Subcutaneous abdominal adipose tissue (tissue), 5 donors: ENCODE results near the gene OR8D2.

ENCODE experiments used
- H3K27ac ChIP-seq: one replicate; pipeline ENCODE4 v1.7.0; 2013; ENCODE audit warnings: low read depth, mild to moderate bottlenecking, inconsistent platforms, low read length, moderate library complexity
- H3K27me3 ChIP-seq, 5 donors: one replicate each; pipeline ENCODE4 v1.7.0; 2013; ENCODE audit warnings: low read length in 5 of 5, inconsistent platforms in 1 of 5; ENCODE audit not compliant: control insufficient read depth in 5 of 5, insufficient read depth in 4 of 5
- H3K36me3 ChIP-seq, 5 donors: one replicate each; pipeline ENCODE4 v1.7.0; 2013; ENCODE audit warnings: low read length in 5 of 5; ENCODE audit not compliant: control insufficient read depth in 5 of 5, insufficient read depth in 5 of 5
- H3K4me1 ChIP-seq, 5 donors: one replicate each; pipeline ENCODE4 v1.7.0; 2013; ENCODE audit warnings: low read length in 5 of 5, mild to moderate bottlenecking in 3 of 5, moderate library complexity in 1 of 5; ENCODE audit not compliant: control insufficient read depth in 5 of 5, insufficient read depth in 5 of 5
- H3K4me3 ChIP-seq, 5 donors: one replicate each; pipeline ENCODE4 v1.7.0; 2013; ENCODE audit warnings: low read length in 5 of 5, low read depth in 1 of 5
- H3K9ac ChIP-seq, 5 donors: one replicate each; pipeline ENCODE4 v1.7.0; 2013; ENCODE audit warnings: low read length in 5 of 5, mild to moderate bottlenecking in 4 of 5, moderate library complexity in 3 of 5
- H3K9me3 ChIP-seq, 5 donors: one replicate each; pipeline ENCODE4 v1.7.0; 2013; ENCODE audit warnings: low read length in 5 of 5; ENCODE audit not compliant: control insufficient read depth in 5 of 5
- donor health status: healthy.
- donor health status: healthy.
- donor health status: healthy.
- donor health status: healthy.
- donor health status: healthy.

The OR8D2 gene, protein sequence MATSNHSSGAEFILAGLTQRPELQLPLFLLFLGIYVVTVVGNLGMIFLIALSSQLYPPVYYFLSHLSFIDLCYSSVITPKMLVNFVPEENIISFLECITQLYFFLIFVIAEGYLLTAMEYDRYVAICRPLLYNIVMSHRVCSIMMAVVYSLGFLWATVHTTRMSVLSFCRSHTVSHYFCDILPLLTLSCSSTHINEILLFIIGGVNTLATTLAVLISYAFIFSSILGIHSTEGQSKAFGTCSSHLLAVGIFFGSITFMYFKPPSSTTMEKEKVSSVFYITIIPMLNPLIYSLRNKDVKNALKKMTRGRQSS

DNA sequence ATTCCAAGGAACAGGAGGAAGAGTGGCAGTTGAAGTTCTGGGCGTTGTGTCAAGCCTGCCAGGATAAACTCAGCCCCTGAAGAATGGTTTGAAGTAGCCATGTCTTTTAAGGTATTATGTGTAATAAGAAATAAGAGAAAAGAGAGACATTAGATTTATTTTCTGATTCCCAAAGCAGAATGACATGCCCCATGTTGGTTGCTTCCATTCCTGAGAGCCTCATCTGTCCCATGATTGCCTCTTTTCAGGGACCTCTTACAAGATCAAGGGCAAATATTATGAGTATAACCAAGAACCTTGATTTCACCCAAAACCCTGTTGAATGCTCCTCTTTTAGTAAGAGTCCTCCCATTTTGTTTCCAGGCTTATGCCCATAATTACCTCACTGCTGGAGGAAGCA, at the start of gene OR8D2:
TSS of gene OR8D2 (minus strand) at position 101 of the 400 bp plus-strand sequence. CDS start at position 101, 0 bp downstream.
- no peaks in the 10 kb centered on the region for H3K9me3 ChIP-seq
- H3K4me3 ChIP-seq, result no peak within 1 kb of the TSS
- H3K27me3 ChIP-seq, result peaks cover 0 to 5% (median 0%) of the 10 kb centered on the region in 5 donors
- H3K27ac ChIP-seq, result no peak within 1 kb of the TSS
- no peaks in the 10 kb centered on the region for H3K36me3 ChIP-seq
- no peak within 1 kb of the TSS for H3K9ac ChIP-seq
- H3K4me1 ChIP-seq, result no peaks in the 10 kb centered on the region

DNA sequence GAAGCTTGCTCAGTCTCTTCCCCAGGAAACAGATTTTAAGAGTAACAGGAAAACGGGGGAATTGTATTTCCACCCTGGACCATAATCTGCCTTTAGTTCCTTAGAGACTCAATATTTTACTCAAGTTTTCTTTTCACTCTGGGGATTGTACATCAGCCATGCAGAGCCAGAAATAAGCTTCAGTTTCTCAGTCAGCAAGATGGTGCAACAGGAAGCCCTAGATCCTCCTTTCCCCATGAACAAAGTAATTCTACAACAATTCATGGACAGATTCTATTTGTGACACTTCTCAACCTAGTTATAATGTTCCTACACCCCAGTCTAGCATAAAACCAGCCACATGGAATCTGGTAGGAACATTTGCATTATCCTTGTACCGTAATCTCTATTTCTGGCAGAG, 39.6 kb upstream of the OR8D2 start:
- Histone ChIP-seq H3K27ac (no peak overlapping the region), H3K9me3 (no peaks in the 10 kb centered on the region), H3K27me3 (no peaks in the 10 kb centered on the region), H3K4me1 (no peaks in the 10 kb centered on the region), H3K36me3 (no peaks in the 10 kb centered on the region), H3K9ac (no peak overlapping the region), H3K4me3 (no peak overlapping the region)

DNA sequence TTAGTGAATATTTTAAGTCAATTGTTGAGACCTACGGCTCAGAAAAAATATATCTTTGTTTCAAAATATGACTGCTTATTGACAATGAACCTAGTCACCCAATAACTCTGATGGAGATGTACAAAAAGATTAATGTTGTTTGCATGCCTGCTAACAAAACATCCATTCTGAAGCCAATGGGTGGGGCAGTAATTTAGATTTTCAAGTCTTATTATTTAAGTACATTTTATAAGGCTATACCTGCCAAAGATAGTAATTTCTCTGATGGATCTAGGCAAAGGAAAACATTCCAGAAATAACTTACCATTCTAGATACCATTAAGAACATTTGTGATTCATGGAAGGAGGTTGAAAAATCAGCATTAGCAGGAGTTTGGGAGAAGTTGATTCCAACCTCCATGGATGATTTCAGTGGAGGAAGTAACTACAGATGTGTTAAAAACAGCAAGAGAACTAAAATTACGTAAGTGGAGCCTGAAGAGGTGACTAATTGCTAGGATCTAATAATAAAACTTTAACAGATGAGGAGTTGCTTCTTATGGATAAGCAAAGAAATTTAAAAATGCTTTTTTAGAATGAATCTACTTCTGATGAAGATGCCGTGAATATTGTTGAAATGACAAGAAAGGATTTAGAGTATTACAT, 26.4 kb upstream of the OR8D2 start:
- no peak overlapping the region for H3K4me3 ChIP-seq
- H3K27ac ChIP-seq, result no peak overlapping the region
- no peaks in the 10 kb centered on the region for H3K4me1 ChIP-seq
- H3K9me3 ChIP-seq, result peaks cover 0 to 8% (median 2%) of the 10 kb centered on the region in 5 donors
- H3K27me3 ChIP-seq, result no peaks in the 10 kb centered on the region
- no peaks in the 10 kb centered on the region for H3K36me3 ChIP-seq
- no peak overlapping the region for H3K9ac ChIP-seq

DNA sequence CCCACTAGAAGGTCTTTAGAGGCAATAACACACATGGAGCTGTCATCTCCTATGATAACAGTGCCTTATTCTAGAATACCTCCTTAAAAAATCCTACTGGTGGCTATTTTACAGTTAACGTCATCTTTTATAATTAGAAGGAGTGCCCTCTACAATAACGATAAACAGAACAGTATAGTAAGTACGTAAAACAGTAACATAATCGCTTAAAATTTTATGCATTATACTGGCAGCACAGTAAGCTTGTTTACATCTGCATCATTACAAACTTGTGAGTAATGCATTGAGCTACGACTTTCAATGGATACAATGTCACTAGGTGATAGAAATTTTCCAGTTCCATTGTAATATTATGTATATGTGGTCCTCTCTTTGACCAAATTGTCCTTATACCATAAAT, 24.3 kb upstream of the OR8D2 start:
- H3K36me3 ChIP-seq, result no peaks in the 10 kb centered on the region
- peaks cover 0 to 2% (median under 1%) of the 10 kb centered on the region in 5 donors for H3K9me3 ChIP-seq
- H3K4me3 ChIP-seq, result no peak overlapping the region
- H3K4me1 ChIP-seq, result peaks cover 0 to 4% (median 0%) of the 10 kb centered on the region in 5 donors
- H3K27me3 ChIP-seq, result no peaks in the 10 kb centered on the region
- no peak overlapping the region for H3K27ac ChIP-seq
- no peak overlapping the region for H3K9ac ChIP-seq

DNA sequence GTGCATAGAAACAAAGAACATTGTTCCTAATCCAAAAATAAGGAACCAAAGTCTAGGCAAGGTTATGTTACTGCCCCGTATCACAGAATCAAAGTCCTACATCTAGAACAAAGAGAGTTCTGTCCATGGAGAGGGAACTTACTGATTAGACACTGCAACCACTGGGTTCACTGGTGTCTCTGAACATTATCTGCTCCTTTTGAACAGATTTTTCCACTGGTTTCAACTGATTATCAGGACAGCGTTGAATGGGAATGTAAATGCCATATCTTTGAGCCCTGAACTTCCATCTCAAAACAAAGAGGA, 20.1 kb upstream of the OR8D2 start:
- no peaks in the 10 kb centered on the region for H3K9me3 ChIP-seq

DNA sequence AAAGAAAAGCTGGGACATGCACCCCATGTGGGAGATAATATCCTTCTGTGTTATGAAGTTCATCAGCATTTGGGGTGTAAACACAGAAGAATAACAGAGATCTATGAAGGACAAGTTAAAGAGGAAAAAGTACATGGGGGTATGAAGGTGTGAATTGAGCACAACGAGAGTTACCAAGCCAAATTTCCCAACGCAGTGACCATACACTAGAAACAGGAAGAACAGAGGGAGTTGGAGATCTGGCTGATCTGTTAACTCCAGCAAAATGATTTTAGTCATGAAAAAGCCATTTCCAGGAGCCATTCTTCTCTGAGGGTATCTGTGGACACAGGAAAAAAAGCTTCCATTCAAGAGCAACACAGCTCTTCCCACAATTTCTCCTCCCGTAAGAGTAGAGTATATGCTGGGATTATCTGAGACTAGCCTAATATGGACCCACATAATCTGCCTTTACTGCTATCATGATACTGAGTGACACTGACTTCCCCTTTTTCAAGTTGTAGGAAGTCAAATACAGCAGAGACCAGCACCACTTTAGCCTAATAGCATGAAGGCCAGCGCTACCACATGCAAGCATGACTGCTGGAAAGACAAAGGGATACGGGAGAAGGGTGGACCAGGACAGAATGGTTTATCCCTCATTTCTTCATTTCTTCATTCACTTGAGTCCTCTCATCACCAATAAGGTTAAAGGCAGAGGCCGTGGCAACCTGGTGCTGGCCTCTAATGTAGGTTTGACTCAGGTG, 19.6 kb upstream of the OR8D2 start:
- no peaks in the 10 kb centered on the region for H3K9me3 ChIP-seq
- H3K9ac ChIP-seq, result no peak overlapping the region
- no peaks in the 10 kb centered on the region for H3K36me3 ChIP-seq
- no peak overlapping the region for H3K4me3 ChIP-seq
- peaks cover 0 to 4% (median 0%) of the 10 kb centered on the region in 5 donors for H3K4me1 ChIP-seq
- H3K27me3 ChIP-seq, result no peaks in the 10 kb centered on the region
- no peak overlapping the region for H3K27ac ChIP-seq

More for the DNA sequence above, 20.1 kb upstream of the OR8D2 start:
- H3K9ac ChIP-seq, result no peak overlapping the region
- peaks cover 0 to 4% (median 0%) of the 10 kb centered on the region in 5 donors for H3K4me1 ChIP-seq
- H3K4me3 ChIP-seq, result no peak overlapping the region
- no peaks in the 10 kb centered on the region for H3K27me3 ChIP-seq
- H3K36me3 ChIP-seq, result no peaks in the 10 kb centered on the region
- no peak overlapping the region for H3K27ac ChIP-seq

DNA sequence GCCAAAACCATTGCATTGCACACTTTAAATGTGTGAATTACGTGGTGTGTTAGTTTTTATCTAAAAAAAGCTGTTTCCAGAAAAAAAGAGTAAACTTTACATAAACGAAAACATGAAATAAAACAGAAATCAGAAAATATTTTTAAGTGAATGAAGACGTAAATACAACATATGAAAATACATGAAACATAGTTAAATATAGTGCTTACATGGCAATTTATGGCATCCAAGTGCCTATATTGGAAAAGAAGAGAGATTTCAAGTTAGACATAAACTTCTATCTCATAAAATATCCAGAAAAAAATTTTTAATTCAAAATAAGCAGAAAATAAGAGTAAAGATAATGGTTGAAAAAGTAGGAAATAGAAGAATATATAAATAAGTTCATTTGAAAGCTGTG, 11.9 kb upstream of the OR8D2 start:
- H3K4me1 ChIP-seq, result peaks cover 0 to 2% (median 0%) of the 10 kb centered on the region in 5 donors

DNA sequence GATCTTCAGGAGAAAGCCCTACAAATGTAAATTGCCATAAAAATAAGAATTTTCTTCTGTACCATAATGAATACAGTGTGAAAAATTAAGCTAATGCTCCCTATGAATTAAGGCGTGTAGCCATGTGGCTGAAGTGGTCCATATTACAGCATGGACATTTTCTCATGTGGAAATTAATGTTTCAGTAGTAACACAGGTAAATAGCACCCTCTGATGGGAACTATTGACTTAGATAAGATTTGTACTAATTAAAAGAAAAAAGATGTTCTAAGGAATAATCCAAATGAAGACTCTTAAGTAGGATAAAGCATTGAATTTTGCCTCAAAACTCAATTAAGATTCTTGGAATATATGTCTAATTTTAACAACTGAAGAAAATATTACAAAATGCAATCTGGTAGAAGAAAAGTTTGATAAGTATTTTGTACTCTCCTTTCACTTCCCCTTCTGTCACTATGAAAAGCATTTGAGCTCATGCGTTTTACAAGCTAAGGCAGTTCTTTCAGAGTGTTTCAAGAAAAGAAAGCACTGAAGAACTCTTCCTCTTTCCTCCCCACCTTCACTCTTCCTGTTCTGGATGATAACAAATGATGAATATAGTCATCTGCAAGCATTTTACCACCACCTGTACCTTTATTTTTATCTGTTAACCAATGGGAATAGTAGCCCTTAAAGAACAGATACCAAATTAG, 9.9 kb upstream of the OR8D2 start:
- no peak overlapping the region for H3K9ac ChIP-seq

More for the DNA sequence above, 11.9 kb upstream of the OR8D2 start:
- no peaks in the 10 kb centered on the region for H3K27me3 ChIP-seq
- H3K9me3 ChIP-seq, result no peaks in the 10 kb centered on the region
- no peak overlapping the region for H3K27ac ChIP-seq
- H3K36me3 ChIP-seq, result no peaks in the 10 kb centered on the region
- H3K9ac ChIP-seq, result no peak overlapping the region
- no peak overlapping the region for H3K4me3 ChIP-seq

DNA sequence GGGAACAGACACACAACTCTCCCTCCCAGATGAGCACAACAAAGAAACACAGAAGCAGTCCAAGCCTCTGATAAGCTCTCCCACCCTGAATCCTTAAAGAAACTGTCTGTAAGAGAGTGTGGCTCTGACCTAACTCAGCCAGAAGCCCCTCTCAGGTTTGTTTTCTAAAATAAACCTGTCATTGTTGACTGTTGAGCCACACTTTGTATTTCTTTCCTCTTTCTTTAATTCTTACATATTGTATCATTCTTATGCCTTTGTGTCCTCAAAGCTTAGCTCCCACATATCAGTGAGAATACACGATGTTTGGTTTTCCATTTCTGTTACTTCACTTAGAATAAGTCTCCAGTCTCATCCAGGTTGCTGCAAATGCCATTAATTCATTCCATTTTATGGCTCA, 7.8 kb upstream of the OR8D2 start:
- Histone ChIP-seq H3K27ac (no peak overlapping the region), H3K4me1 (peaks cover 0 to 2% (median 0%) of the 10 kb centered on the region in 5 donors), H3K36me3 (no peaks in the 10 kb centered on the region), H3K9ac (no peak overlapping the region), H3K27me3 (no peaks in the 10 kb centered on the region), H3K4me3 (no peak overlapping the region), H3K9me3 (no peaks in the 10 kb centered on the region)

More for the DNA sequence above, 9.9 kb upstream of the OR8D2 start:
- no peaks in the 10 kb centered on the region for H3K27me3 ChIP-seq
- no peak overlapping the region for H3K4me3 ChIP-seq
- H3K36me3 ChIP-seq, result no peaks in the 10 kb centered on the region
- no peaks in the 10 kb centered on the region for H3K9me3 ChIP-seq
- peaks cover 0 to 2% (median 0%) of the 10 kb centered on the region in 5 donors for H3K4me1 ChIP-seq
- no peak overlapping the region for H3K27ac ChIP-seq
